AG10803 (cell line): Measurements from ENCODE around the gene GPR146.

ENCODE experiments used
- DNase-seq: peaks from one replicate; pipeline ENCODE4 v3.0.0; 2010; ENCODE audit warnings: low read depth
- H3K4me3 ChIP-seq: 2 replicates; pipeline ENCODE4 v1.5.1; 2011; ENCODE audit warnings: mild to moderate bottlenecking, low read length, control low read depth
- TF ChIP-seq, protein P1 (sequence below): conservative IDR thresholded peaks from 2 replicates; pipeline ENCODE4 v1.5.1; 2011; ENCODE audit warnings: mild to moderate bottlenecking, low read length, control low read depth, inconsistent platforms

GPR146 gene

DNA sequence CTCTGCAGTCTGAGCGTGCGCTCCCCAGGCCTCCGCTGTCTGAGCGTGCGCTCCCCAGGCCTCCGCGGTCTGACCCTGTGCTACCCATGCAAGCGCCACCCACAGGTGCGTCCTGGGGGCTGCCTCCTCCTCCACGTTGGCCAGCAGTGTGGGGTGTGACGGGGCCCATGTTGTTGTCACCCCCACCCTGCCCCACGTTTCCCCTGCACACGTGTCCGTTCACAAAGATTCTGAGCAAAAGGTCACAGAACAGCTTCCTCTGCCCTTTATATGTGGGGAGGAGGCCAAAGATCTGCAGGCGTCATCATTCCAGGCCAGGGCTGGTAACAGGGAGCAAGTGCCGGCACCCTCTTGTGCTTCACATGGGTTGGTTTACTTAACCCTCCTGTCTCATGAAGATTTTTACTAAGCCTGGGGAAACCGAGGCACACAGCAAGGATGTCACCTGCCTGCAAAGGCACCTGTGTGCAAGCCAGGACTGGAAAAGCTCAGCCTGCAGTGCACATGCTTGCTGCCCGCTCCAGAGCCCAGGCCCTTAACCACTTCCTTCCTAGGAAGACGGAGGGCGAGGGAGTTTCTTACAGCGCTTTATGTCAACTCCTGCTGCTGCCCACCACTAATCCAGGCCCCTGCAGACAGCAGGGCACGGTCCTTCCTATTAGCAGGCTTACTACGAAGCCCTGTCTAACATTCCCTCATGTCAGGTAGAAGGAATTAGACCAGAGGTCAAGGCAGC is 4.8 kb downstream of the GPR146 start:
- DNase-seq: no peak
- H3K4me3 ChIP-seq: no peak overlapping the region
- TF ChIP-seq, protein P1, sequence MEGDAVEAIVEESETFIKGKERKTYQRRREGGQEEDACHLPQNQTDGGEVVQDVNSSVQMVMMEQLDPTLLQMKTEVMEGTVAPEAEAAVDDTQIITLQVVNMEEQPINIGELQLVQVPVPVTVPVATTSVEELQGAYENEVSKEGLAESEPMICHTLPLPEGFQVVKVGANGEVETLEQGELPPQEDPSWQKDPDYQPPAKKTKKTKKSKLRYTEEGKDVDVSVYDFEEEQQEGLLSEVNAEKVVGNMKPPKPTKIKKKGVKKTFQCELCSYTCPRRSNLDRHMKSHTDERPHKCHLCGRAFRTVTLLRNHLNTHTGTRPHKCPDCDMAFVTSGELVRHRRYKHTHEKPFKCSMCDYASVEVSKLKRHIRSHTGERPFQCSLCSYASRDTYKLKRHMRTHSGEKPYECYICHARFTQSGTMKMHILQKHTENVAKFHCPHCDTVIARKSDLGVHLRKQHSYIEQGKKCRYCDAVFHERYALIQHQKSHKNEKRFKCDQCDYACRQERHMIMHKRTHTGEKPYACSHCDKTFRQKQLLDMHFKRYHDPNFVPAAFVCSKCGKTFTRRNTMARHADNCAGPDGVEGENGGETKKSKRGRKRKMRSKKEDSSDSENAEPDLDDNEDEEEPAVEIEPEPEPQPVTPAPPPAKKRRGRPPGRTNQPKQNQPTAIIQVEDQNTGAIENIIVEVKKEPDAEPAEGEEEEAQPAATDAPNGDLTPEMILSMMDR: no peak

DNA sequence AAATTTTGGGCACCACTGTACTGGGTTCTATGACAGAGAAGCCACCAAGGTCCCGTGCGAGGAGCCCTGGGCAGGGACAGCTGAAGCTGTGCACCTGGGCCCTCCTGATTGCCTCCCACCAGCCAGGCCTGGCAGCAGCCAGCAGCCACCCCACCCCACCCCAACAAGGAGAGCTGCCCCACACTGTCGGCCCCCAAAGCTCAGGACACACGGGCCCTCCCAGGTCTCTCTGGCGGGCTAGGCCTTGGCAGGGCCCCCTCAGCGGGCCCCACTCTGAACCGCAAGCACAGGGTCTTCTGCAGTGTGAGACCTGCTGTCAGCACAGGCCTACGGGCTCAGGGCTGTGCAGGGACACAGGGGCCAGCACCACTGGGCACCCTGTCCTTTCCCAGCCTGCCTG is 5.5 kb downstream of the GPR146 start:
- TF ChIP-seq, protein P1: no peak
- H3K4me3 ChIP-seq: no peak overlapping the region
- DNase-seq: no peak

DNA sequence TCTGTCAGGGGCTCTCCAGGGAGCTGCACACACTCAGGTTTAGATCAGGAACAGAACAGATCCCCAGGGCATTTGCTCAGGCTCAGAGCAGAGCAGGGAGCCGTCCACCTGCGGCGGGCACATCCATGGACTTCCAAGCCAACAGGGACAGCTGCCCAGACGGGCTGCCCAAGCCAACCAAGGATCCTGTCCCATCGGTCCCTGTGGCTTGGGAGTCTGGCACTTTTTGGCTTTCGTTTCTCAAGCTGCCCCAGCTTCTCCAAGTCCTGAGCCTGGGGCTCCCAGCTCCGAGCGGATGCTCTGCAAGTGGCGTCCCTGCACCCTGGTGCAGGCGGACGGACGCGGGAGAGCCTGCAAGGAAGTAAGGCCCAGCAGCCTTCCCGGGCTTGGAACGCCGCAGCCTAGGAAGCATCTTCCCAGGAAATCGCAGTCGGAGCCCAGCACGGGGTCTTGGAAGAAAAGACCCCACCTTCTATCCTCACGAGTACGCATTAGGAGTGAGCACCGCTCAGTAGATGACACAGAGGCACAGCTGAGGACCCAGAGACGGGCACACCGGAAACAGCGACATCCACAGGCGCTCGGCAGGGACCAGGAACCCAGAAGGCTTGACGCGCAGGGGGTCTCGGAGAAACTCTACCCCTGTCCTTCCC is 6.0 kb downstream of the GPR146 start:
- no peak for DNase-seq
- TF ChIP-seq, protein P1: no peak
- no peak overlapping the region for H3K4me3 ChIP-seq

DNA sequence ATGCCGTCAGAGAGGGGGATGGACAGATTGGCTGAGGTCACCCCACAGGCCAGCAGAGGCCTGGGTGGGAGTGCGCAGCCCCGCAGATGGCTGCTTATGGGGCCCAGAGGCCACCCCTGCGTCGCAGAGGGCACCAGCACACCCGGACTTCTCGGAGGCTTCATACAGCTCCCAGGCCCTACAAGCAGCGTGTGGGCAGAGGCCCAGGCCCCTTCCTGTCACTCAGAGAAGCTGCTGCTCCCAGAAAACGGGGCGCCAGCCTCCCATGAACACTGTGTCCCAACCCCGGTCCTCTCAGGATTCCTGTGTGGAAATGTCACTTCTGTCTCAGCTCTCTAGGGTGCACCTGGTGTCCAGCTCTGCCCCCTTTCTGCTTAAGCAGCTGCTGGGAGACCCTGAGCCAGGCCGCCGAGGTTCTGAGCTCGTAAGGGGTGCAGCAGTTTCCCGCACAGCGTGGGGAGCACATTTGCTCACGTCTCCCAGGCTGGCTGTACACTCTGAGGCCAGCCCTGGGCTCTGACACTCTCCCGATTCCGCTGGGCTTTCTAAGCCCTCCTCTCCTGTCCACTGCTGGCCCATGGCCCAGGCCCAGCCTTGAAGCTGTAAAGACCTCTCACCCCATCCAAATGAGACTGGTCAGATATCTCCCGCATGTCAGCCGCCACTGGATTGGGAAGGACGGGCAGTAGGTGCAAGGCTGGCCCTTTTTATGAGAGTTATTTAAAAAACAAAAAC is 6.8 kb downstream of the GPR146 start:
- TF ChIP-seq, protein P1: no peak
- H3K4me3 ChIP-seq: no peak overlapping the region
- DNase-seq: no peak

DNA sequence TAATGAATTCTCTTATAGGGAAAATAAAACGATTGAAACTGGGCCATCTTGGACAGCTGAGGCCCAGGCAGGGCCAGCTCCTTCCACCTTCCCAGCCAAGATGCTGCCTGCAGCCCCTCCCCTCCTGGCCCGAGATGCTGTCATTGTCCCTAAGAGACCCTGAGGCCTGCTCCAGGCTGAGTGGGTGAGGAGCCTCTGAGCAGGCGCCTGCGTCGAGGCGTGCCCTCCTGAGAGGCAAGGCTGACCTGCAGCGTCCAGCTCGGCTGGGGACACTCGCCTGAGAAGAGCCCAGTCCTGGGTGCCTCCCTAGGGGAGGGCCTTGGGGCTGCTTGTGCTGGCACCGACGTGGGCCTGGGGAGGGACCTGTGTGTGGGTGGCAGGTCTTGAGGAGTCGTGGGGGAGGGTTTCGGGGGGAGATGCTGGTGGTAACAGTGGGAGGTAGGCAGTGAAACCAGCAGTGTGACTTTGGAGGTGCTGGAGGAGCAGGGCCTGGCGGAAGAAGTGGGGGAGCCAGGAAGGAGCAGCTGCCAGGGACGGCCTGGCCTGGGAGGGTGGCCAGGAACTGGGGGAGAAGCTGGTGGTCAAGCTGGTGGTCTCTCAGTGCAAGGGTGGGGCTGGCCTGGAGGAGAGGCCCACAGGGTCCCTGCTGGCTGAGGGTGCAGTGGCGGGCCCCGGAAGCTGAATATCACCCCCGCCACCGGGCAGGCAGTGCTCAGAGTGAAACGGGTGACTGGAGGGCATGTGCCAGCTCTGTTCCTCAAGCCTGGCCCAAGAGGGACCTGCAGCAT is 7.9 kb downstream of the GPR146 start:
- no peak for DNase-seq
- TF ChIP-seq, protein P1: no peak

DNA sequence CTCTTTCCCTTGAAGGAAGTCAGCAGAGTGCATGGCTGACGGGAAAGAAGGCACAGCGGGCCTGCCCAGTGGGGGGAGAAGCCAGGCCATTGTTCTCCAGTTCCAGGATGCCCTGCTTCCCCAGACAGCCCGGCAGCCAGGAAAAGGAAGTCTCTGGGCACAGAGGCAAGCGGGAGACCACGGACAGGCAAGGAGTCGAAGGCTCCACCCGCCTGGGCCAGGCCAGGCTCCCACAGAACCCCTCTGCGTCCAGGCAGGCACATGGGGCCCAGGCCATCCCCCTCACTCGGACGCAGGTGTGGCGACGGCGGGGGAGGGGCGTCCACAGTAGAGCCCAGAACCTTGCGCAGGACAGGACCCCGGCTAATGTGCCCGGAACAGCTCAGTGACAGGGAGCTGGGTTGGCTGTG is 8.7 kb downstream of the GPR146 start:
- H3K4me3 ChIP-seq: no peak overlapping the region
- TF ChIP-seq, protein P1: no peak
- no peak for DNase-seq

More for the DNA sequence above, 7.9 kb downstream of the GPR146 start:
- H3K4me3 ChIP-seq: no peak overlapping the region
